ENCODE measurements around the gene CELF4.

CELF4 gene

DNA sequence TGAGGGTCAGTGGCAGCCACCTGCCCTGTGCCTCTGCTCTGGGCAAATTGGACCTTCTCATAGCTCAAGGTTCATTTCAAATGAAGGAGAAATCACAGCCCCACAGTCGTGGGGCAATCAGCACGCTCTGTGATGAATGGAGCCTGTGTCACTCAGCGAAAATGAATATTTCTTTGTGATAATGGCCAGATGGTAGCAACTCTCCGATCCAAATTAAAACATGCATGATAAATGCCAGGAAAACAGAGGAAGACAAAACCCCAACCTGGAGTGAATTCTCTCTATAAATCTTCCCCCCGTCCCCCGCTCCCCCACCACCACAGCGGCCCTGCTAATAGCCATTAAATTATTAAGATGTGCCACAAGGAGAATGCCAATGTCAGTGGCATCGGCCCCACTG lies 258.4 kb downstream of the CELF4 start:
- DNase-seq: no peak

DNA sequence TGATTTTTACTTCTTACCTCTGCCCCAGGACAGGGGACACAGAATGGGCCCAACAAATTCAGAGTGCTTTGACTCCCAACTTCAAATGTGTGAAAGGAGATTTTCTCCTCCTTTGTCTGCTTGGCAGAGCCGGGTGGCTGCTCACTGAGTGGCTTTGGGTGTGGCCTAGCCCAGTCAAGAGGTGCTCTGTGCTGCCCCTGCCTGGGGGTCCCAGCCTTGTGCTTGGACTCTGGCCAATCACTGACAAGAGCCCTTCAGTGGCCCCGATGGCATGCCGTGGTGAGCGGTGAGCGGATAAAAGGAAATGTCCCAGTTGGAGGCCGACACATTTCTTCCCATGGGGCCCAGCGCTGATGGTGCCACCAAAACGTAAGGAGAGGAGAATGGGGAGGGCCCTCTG lies 259.2 kb downstream of the CELF4 start:
- DNase-seq: no peak

DNA sequence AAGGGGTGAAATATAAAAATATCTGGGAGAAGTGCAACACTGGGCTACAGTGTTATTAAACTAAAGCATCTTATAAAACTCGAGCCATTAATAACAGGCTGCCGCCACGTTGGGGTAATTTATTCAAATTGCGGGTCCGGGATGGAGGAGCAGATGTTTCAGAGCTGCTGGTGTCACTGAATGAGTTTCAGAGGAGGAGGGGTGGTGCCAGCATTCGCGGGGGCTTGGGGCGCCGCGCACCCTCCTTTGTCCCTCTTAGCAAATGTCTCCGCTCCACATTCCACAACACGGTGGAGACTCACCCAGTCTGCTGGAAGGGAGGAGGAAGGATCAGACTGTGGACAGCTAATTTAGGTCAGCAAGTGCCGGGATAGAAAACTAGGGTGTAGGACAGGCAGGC lies 260.5 kb downstream of the CELF4 start:
- DNase-seq: no peak

DNA sequence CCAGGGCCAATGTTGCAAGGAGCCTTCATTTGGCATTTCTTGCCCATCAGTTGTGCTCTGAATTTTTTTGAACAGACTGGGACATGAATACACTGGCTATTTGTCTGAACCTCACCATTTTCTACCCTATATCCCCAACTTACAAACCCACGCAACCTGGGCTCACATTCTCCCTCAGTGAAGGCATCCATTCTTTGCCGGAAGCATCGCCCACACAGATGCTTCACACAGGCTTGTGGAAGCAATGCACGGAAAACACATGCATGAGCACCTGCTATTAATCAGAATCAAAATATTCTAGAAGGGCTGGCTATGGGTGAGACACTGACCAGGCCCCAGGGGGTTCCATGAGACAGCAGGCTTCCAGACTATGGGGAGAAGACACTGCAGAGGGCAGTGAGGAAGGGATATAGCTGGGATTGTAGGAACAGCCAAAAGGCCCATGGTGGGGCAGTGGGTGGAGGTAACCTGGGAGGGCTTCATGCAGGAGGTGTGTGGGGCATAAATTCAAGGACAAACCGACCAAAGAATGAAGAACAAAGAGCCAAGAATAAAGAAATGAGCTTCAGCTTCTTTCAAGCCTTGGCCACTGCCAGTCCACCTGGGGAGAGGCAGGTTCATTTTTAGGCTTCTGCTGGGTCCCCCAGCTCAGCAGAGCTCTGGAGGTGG lies 261.5 kb downstream of the CELF4 start:
- no peak for DNase-seq

DNA sequence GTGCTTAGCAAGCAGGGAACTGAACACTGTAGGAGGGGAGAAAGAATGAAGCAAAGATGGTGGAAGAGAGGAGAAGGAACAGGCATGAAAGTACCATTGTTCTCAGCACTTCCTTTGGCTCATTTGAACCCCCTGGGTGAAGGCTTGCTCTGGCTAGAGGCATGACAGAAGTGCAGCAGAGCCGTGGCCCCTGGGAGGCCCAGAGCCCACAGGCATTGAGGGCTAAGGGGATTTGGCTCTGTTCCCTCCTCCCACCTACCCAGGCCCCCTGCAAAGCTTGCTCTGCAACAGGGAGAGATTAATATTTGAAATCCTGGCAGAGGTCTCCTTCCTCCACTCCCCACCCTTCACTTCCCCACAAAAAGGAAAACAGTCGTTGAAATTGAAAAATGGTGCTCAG lies 262.6 kb downstream of the CELF4 start:
- DNase-seq: no peak

DNA sequence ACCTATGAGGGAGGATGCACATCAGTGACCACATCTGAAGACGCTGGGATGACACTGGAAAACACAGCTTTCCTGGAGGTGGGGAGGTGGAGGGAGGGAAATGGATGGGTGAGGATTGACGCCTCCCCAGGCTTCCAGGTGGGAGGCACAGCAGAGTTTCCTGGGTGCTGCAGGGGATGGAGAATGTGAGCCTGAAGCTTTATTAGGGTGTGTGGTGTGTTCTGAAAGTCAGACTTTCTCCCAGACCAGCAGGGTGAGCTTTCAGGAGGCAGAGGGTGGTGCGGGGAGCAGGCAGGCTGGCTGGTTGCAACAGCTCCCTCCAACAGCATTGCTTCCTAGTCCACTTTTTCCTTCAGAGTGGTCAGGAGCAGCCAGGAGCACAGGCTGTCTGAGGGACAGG lies 263.1 kb downstream of the CELF4 start:
- DNase-seq: no peak

DNA sequence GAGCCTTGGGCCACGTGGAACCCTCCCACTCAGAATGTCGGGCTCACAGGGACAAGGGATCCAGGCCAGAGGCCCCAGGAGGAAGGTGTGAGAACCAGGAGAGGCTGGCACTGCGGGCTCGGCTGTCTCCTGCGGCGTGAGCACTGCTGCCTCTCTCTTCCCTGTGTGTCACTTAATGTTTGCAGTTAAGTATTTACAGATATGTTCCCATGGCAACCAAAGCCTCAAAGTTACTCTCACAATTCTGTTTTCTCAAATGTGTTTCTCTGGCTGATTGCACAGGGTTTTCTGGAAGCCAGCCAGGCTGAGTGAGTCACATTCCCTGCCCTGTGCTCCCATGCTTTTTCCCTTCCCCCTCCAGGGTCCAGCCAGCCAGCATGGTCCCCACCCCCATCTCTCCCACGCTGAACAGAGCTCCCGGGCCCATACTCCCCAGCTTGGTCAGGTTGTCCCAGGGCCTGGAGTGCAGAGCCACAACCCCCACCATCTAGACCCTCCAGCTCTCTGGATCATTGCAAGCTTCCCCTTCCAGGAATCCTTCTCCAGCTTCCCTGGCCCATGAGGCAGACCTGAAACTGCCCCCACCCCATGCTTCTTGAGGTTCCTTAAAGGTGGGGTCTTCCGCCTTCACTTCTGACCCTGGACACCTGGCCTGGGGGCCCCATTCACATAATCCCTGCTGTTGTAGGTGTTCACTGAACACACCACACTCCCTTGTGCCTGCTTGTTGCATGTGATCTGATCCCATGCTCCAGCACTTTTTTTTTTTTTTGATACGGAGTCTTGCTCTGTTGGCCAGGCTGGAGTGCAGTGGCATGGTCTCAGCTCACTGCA lies 265.9 kb downstream of the CELF4 start:
- DNase-seq: no peak

DNA sequence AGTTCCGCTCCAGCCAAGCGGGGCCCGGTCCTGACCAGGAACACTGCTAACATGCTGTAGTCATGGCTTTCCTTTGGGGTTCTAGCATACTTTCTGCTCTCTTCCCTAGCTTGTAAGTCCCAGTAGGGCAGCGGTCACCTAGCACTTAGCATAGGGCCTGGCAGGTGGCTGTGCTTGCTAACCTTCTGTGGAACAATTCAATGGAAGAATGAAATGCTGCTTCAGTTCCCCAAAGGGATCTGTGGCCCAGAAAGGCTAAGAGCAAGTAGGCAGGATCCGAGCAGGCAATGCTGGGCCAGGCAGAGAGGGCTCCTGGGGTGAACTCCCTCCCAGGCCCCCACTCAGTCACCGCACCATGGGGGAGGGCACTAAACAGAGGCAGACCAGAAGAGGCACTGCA lies 266.8 kb downstream of the CELF4 start:
- DNase-seq: no peak

DNA sequence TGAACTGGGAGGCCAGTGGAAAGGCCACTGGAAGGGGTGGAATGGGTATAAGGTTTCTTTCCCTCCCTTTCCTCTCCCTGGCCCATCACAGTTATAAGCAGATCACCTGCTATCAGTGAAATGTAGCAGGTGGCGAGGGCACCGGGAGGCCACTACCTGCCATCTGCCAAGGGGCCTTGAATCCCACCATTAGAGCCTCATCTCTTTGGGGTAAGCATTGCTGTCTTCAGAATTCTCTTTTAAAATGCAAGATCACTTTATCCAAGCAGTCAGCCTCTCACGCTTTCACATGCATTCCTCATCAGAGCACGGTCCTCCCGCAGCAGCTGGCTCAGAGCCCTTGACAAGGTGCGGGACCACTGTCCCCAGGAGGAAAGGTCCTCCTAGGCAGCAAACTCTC lies 268.5 kb downstream of the CELF4 start:
- DNase-seq: no peak

DNA sequence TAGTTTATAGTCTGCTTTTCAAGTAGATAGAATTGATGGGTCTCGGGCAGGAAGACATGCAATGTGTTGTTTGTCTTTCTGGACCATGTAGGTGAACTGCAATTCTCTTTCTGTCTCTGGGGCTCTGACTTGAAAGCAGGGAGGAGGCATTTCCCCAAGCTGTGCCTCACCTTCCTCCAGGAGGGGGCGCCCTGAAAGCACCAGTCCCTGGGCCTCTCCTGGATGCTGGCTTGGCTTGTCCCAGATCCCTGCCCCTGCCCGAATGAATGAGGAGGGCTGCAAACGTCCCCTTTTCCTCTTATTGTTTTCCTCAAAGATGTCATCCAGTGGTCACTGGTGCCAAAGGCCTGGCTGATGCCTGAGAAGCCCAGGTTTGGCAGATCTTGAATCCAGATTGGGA lies 270.6 kb downstream of the CELF4 start:
- DNase-seq: no peak

DNA sequence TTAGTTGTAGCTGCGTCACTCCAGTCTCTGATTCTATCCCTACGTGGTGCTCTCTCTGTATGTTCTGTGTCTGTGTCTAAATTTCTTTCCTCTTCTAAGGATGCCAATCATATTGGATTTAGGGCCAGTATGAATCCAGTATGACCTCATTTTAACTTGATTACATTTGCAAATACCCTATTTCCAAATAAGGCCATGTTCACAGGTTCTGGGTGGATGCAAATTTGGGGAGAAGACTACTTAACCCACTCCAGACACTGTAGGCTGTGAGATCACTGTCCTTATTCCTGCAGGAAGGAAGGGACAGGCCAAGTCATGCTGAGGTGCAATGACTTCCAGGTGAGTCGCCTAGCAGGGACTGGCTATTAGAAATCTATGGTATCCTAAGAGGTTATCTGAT lies 272.2 kb downstream of the CELF4 start:
- DNase-seq: no peak

DNA sequence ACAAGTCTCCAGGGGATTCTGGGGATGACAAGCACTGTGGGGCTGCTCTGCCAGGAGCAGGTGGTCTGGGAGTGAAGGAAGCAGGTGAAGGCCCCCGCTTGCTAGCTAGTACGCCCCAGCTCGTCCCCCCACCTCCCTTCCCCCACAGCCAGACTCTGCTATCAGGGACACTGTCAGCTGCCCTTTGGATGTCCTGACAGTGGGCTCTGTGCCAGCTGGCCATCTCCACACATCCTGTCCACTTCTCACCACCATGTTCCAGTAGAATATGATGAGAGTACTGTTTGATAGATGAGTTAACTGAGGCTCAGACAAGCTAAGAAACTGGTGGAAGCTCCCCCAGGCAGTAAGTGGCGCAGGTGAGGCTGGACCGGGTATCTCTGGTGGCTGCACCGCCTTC lies 276.2 kb downstream of the CELF4 start:
- DNase-seq: no peak

DNA sequence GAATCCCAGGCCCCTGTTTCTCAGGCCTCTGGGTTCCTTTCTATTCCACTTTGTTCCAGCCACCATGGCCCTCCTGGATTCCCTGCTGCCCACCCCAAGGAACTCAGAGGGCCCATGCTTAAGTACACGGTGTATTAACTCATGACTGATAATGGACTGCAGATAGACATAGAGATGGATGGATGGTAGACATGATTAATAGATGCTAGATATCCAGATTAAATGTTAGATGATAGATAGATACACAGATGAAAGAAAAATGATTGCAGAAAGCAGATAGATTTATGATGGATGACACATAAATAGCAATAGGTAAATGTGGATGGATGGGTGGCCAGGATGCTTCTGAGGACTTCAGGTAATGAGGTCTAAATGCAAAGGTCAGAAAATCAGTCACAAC lies 278.0 kb downstream of the CELF4 start:
- DNase-seq: no peak

DNA sequence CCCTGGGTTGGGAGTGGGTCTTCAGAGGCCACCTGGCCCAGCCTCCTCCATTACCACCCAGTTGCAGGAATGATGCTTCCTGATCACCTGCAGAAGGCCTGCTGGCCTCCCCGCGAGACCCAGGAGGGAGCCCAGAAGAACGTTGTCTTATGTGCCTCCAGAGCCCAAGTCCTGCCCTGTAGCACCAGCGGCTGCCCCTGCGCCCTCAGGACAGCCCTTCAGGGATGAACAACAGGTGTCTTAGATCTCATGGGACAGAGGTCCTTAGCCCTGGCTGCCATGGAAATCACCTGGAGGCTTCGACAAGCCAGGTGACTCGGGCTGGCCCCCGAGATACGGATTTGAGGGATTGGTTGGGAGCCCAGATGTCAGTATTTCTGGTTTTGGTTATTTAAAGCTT lies 278.8 kb downstream of the CELF4 start:
- no peak for DNase-seq

DNA sequence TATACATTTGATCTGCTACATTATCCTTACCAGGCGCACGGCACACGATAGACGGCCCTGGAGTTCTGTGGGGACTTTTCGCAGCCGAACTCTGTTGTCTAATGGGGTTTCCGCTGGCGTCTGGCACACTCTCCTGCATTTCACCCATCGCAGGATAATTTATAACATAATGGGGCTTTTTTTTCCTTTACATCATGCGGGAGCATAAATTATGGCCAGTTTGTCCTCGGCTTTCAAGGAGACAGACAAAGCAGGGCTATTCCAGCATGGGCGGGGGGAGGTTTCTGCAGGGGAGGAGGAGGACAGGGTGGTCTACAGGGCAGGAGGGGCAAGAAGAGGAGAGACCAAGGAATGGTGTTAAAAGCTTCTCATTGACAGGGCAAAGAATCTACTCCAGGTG lies 279.8 kb downstream of the CELF4 start:
- no peak for DNase-seq

DNA sequence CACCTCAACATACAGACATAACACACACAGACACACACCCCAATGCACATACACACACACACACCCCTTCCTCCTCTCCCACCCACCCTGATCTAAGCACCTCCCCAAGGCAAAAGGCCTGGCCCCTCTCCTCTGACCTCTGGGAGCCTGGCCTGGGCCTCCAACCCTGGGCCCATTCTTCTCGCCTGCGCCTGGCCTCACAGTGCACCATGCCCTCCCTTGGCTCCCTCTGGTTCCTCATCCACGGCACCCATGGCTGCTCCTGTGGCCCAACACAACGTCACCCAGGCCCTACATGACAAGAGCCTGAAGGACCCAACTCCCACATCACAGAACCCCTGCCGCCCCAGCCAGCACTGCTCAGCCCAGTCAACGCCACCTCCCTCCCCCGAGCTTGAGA lies 281.3 kb downstream of the CELF4 start:
- no peak for DNase-seq

DNA sequence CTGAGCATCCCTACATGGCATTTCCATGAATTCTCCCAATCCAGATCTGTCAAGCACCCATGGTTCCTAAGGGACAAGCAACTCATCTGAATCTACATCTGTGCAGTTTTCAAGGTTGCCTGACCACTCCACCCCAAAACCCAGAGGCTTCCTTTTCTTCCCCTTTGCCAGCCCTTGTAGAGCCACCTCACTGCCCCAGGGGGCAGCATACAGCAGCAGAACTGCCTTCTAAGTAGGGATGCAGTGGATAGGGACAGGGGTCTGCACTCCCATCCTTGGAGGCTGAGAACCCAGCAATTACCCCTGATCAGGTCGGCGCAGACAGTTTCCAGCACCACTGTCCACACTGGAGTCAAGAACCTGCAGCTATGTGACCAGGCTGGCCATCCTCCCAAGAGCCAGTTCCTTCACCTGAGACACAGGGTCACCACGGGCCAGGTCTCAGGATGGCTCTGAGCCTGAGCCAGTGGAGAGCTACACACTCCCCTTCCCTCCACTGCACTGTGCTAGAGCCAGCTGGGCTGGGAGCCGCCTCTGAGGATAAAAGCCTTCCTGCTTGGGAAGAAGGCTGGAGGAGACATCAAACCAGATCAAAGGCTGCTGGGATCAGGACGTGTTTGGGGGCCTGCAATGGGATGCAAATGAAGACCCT lies 283.1 kb downstream of the CELF4 start:
- no peak for DNase-seq

DNA sequence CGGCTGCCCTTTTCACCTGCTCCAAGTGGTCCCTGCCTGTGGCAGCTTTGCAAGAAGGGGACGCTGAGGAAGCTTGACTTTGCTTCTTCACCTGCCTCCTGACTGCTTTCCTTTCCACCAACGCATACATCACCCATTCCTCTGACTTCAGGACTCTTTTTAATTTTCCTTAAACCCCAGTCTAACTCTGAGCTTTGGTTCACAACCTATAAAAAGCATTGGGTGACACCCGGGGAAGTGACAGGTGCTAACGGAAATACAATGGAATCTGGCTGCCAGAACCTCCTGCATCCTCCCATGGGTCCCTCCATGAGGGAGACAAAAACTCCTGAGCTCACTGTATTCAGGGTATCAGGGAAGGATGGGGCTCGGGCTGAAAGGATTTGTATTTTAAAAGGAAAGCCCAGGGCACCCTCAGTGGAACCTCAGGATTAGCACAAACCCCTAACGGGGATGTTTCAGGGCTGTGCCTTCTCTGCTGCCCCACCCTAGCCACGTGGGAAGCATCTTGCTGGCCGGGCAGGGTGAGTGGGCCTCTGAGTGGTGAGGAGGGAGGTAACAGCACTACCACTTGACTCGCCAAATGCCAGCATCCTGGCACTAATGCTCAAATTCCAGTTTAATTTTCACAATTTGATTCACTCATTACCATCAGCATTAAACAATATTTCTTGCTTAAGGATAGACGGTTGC lies 284.8 kb downstream of the CELF4 start:
- no peak for DNase-seq

DNA sequence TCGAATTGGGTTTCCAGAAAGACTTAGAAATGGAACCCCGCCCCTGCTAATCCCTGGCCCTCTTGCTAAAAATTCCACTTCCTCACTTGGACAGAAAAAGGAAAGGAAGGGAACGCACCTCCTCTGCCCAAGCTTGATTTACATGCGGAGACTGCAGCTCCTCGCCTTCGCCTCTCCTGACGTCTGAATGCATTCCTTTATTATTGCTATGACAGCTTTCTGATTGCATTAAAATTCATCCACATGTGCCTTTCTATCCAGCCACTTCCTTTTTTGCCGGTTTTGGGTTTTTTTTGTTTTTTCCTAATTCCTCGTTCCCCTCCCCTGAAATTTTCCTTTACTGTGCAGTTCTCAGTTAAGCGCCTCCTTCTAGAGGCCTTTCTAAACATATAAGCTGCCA lies 287.8 kb downstream of the CELF4 start:
- no peak for DNase-seq

DNA sequence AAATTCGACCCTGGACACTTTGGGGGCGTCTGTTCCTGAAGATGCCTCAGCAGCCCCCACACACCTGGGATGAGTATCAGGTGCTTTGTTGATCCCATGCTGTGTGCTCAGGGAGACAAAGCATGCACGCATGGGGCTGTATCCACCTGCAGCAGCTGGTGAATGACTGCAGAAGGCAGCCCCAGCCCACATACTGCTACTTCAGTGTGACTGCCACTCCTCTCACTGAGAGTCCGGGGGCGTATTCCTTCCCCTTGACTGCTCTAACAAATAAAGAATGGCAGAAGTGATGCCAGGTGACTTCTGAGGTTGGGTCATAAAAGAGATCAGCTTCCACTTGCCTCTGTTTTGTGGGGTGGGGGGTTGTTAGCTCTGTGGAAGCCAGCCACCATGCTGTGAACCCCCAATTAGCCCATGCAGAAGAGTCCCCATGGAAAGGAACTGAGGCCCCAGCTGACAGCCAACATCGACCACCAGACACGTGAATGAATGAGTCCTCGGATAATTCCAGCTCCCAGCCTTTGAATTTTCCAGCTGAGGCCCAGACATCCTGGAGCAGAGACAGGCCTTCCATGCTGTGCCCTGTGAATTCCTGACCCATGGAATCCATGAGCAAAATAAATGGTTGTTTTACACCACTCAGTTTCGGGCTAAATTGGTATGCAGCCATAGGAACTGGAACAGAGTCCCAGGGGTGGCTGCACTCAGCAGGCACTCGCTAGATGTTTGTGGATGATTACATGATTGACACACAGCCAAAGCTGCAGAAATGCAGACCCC lies 289.3 kb downstream of the CELF4 start:
- DNase-seq: no peak

DNA sequence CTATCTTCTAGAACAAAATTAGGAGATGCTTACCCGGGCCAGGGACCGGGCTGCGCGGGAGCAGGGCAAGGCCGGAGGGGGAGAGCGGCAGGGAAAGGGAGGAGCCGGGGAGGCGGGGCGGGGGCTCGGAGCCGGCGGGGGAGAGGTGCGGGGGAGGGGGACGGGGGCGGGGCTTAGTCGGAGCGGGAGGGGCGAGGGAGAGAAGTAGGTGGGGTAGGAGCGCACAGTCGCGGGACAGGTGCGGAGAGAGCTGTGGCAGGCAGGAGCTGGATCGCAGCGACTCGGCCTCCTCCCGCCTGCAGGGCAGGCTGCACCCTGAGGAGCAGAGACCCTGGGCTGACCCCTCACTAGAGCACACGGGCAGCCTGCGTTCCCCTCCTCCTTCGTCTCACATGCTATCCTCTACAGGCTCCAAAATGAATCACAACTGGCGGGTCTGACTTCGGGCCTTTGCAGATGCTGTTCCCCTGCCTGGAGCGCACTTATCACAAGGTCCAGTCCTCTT lies 290.3 kb downstream of the CELF4 start:
- DNase-seq: no peak

All from effector CD4-positive, alpha-beta T cell (primary cell).